GM23338 (cell line): ENCODE measurements around the gene SNRPF. TPM values are rescaled to one million over a fixed set of nuclear protein-coding genes. Genes with fewer than 3 reads are reported as not detected.
A peak's percentile ranks its signal among the peaks of the same experiment; 100 is the strongest.

Experiments
- ATAC-seq: fragments of 200-7000 bp; cut with Tn5 transposase; 3 replicates; pipeline ENCODE4 v1.9.1; 2020
- DNase-seq: peaks from one replicate; pipeline ENCODE4 v3.0.0-alpha.2; 2015; ENCODE audit warnings: low spot score
- H2AFZ ChIP-seq: fragments of 200-600 bp; sonication (generic); 2 replicates; pipeline ENCODE4 v1.8.0; 2016; ENCODE audit warnings: antibody characterized with exemption, mild to moderate bottlenecking, moderate library complexity
- H3F3A ChIP-seq: fragments of 200-600 bp; sonication (generic); replicated peaks from 2 replicates; pipeline ENCODE4 v1.8.0; 2017; ENCODE audit warnings: antibody characterized with exemption, mixed run types, low read depth
- H3K27ac ChIP-seq: fragments of 200-600 bp; sonication (generic); 2 replicates; pipeline ENCODE4 v1.6.1; 2016; ENCODE audit warnings: low read depth
- H3K27me3 ChIP-seq: fragments of 200-600 bp; sonication (generic); 2 replicates; pipeline ENCODE4 v1.8.0; 2016; ENCODE audit warnings: mild to moderate bottlenecking, mixed run types, moderate library complexity; ENCODE audit not compliant: insufficient read depth
- H3K36me3 ChIP-seq: fragments of 200-600 bp; sonication (generic); 2 replicates; pipeline ENCODE4 v1.8.0; 2016; ENCODE audit warnings: mild to moderate bottlenecking; ENCODE audit not compliant: insufficient read depth
- H3K4me1 ChIP-seq: fragments of 200-600 bp; sonication (generic); 2 replicates; pipeline ENCODE4 v1.8.0; 2016; ENCODE audit warnings: mild to moderate bottlenecking, moderate library complexity; ENCODE audit not compliant: insufficient read depth
- H3K4me2 ChIP-seq: fragments of 200-600 bp; sonication (generic); 2 replicates; pipeline ENCODE4 v1.7.1; 2017; ENCODE audit warnings: mixed run types
- H3K4me3 ChIP-seq: fragments of 200-600 bp; sonication (generic); 2 replicates; pipeline ENCODE4 v1.6.1; 2016; ENCODE audit warnings: mixed run types
- H3K79me2 ChIP-seq: fragments of 200-600 bp; sonication (generic); replicated peaks from 2 replicates; pipeline ENCODE4 v1.8.0; 2017; ENCODE audit warnings: mild to moderate bottlenecking; ENCODE audit not compliant: insufficient read depth
- H3K9me2 ChIP-seq: fragments of 200-600 bp; sonication (generic); 2 replicates; pipeline ENCODE4 v1.8.0; 2017; ENCODE audit not compliant: insufficient read depth
- H4K20me1 ChIP-seq: fragments of 200-600 bp; sonication (generic); replicated peaks from 2 replicates; pipeline ENCODE4 v1.8.0; 2017; ENCODE audit warnings: mild to moderate bottlenecking; ENCODE audit not compliant: insufficient read depth
- H3K27ac Mint-ChIP-seq: 2 replicates; pipeline ENCODE4 v1.8.0; 2020; ENCODE audit warnings: inconsistent platforms, mild to moderate bottlenecking, moderate library complexity, mixed read lengths
- H3K27me3 Mint-ChIP-seq: 3 replicates; pipeline ENCODE4 v1.8.0; 2022; ENCODE audit warnings: low read depth, mild to moderate bottlenecking, moderate library complexity, mixed read lengths, inconsistent platforms; ENCODE audit not compliant: insufficient read depth, poor library complexity
- H3K36me3 Mint-ChIP-seq: 3 replicates; pipeline ENCODE4 v1.8.0; 2021; ENCODE audit warnings: low read depth, mild to moderate bottlenecking, inconsistent platforms, moderate library complexity, mixed read lengths
- H3K4me1 Mint-ChIP-seq: 3 replicates; pipeline ENCODE4 v1.8.0; 2020; ENCODE audit warnings: mild to moderate bottlenecking, inconsistent platforms, mixed read lengths
- H3K4me3 Mint-ChIP-seq: 3 replicates; pipeline ENCODE4 v1.8.0; 2021; ENCODE audit warnings: moderate library complexity, mild to moderate bottlenecking, inconsistent platforms, mixed read lengths
- H3K9me3 Mint-ChIP-seq: 3 replicates; pipeline ENCODE4 v1.8.0; 2020; ENCODE audit warnings: moderate library complexity, mild to moderate bottlenecking, inconsistent platforms, mixed read lengths
- CREB1 ChIP-seq: fragments of 250-450 bp; sonication (Bioruptor Pico); IDR thresholded peaks from 2 replicates; pipeline ENCODE4 v1.5.0; 2020; ENCODE audit warnings: low read depth, mild to moderate bottlenecking, moderate library complexity
- CTCF ChIP-seq, 2 experiments: fragments of 200-600 bp in 1 of 2; sonication (generic) in 1 of 2; conservative IDR thresholded peaks; 2 replicates each; pipeline versions ENCODE4 v1.5.1 to v1.6.1; 2016 to 2017; ENCODE audit warnings: antibody characterized with exemption in 2 of 2, low read depth in 2 of 2, mild to moderate bottlenecking in 2 of 2, moderate library complexity in 1 of 2
- ETS1 ChIP-seq: IDR thresholded peaks from 2 replicates; pipeline ENCODE4 v1.6.1; 2016; ENCODE audit warnings: antibody characterized with exemption
- EZH2 ChIP-seq: fragments of 200-600 bp; sonication (generic); IDR thresholded peaks from one replicate; pipeline ENCODE4 v1.8.0; 2017; ENCODE audit warnings: antibody characterized with exemption, mild to moderate bottlenecking, low read depth; ENCODE audit not compliant: unreplicated experiment
- EZH2phosphoT487 ChIP-seq: fragments of 200-600 bp; sonication (generic); IDR thresholded peaks from one replicate; pipeline ENCODE4 v1.8.1; 2018; ENCODE audit warnings: antibody characterized with exemption; ENCODE audit not compliant: unreplicated experiment
- POLR2AphosphoS5 ChIP-seq: IDR thresholded peaks from 2 replicates; pipeline ENCODE4 v1.6.1; 2016; ENCODE audit warnings: antibody characterized with exemption, low read depth
- ZNF114 ChIP-seq: fragments of 250-450 bp; sonication (Bioruptor Pico); IDR thresholded peaks from 2 replicates; pipeline ENCODE4 v1.5.0; 2020; ENCODE audit warnings: mild to moderate bottlenecking, moderate library complexity
- ZNF331 ChIP-seq: fragments of 250-450 bp; sonication (Bioruptor Pico); IDR thresholded peaks from 2 replicates; pipeline ENCODE4 v1.5.0; 2020; ENCODE audit warnings: low read depth, mild to moderate bottlenecking, moderate library complexity
- polyA plus RNA-seq: library from polyadenylated mRNA; unstranded; fragments of >200 nt; fragmentation: Nextera tagmentation; extraction: Ambion mirVana; gene quantifications from 2 replicates; pipeline ENCODE4 v1.2.1, GENCODE V29; 2016
- total RNA-seq: library from RNA; depleted of rRNA; stranded (reverse); fragments of >200 nt; shearing (Covaris generic); gene quantifications from 2 replicates; pipeline ENCODE4 v1.2.3, GENCODE V29; 2014
- TF ChIP-seq, protein P1 (sequence below): IDR thresholded peaks from one replicate; pipeline ENCODE4 v1.6.1; 2018; ENCODE audit warnings: antibody characterized with exemption; ENCODE audit not compliant: unreplicated experiment

The SNRPF gene
- total and polyA plus RNA-seq, 2 experiments from 2014 or later, result 31.1 to 475 TPM

DNA sequence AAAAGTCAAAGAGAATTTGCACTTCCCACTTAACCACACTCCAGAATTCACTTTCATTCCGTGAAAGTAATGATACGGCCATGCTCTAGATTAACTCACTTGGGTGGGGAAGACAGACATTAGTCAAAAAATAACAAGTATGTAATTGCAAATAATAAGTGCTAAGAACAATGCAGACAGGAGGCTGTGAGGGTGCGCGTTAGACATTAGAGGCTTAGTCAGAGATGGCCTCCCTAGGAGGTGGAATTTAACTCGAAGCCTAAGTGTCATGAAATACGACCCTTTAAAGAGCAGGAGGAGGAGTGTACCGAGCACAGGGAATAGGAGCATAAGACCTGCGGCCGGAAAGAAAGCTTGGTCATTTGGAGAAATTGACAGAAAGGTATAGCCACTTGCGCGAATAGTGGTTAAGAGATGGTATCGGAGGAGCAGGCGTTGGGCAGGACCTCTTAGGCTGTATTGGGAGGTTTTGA, 628 bp downstream of the SNRPF start (continued):
- TF ChIP-seq, protein P1, sequence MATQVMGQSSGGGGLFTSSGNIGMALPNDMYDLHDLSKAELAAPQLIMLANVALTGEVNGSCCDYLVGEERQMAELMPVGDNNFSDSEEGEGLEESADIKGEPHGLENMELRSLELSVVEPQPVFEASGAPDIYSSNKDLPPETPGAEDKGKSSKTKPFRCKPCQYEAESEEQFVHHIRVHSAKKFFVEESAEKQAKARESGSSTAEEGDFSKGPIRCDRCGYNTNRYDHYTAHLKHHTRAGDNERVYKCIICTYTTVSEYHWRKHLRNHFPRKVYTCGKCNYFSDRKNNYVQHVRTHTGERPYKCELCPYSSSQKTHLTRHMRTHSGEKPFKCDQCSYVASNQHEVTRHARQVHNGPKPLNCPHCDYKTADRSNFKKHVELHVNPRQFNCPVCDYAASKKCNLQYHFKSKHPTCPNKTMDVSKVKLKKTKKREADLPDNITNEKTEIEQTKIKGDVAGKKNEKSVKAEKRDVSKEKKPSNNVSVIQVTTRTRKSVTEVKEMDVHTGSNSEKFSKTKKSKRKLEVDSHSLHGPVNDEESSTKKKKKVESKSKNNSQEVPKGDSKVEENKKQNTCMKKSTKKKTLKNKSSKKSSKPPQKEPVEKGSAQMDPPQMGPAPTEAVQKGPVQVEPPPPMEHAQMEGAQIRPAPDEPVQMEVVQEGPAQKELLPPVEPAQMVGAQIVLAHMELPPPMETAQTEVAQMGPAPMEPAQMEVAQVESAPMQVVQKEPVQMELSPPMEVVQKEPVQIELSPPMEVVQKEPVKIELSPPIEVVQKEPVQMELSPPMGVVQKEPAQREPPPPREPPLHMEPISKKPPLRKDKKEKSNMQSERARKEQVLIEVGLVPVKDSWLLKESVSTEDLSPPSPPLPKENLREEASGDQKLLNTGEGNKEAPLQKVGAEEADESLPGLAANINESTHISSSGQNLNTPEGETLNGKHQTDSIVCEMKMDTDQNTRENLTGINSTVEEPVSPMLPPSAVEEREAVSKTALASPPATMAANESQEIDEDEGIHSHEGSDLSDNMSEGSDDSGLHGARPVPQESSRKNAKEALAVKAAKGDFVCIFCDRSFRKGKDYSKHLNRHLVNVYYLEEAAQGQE, result no peak
- TF ChIP-seq CREB1 (CRISPR knock-in tag) (no peak), EZH2 (no peak), ZNF114 (CRISPR knock-in tag) (no peak), ETS1 (no peak), CTCF (conservative IDR thresholded peaks at IDR 0.05; ENCODE audit: low read depth in 2 of 2) (no peak), EZH2phosphoT487 (no peak)

GRCh38 chr12:95859947-95860850, 1.4 kb downstream of the SNRPF start:
- Histone ChIP-seq H2AFZ (no peak overlapping the region), H3K36me3 (peaks cover 34% of the 10 kb centered on the region), H3K4me2 (peak overlapping the region; percentile 87), H3K27ac (no peak overlapping the region), H3K4me1 (peaks cover 16% of the 10 kb centered on the region), H4K20me1 (peaks cover 13% of the 10 kb centered on the region), H3K9me2 (no peaks in the 10 kb centered on the region), H3K79me2 (peaks cover 63% of the 10 kb centered on the region), H3K27me3 (no peaks in the 10 kb centered on the region), H3F3A (no peaks in the 10 kb centered on the region), H3K4me3 (peak overlapping the region; percentile 88)
- ATAC-seq, result no peak
- peaks cover 11% of the 10 kb centered on the region for H3K4me1 Mint-ChIP-seq
- peak overlapping the region; percentile 56; the same call in 1 of the 2 replicates for H3K27ac Mint-ChIP-seq
- no peaks in the 10 kb centered on the region for H3K27me3 Mint-ChIP-seq
- H3K9me3 Mint-ChIP-seq, result peaks cover 14% of the 10 kb centered on the region; the same call in 2 of the 3 replicates
- peaks cover 49% of the 10 kb centered on the region for H3K36me3 Mint-ChIP-seq
- no peak overlapping the region; the same call in 2 of the 3 replicates for H3K4me3 Mint-ChIP-seq
- no peak for DNase-seq
- no peak for TF ChIP-seq ETS1
- no peak for TF ChIP-seq EZH2phosphoT487
- no peak for TF ChIP-seq CTCF (conservative IDR thresholded peaks at IDR 0.05; ENCODE audit: low read depth in 2 of 2)
- no peak for TF ChIP-seq ZNF114 (CRISPR knock-in tag)
- no peak for TF ChIP-seq POLR2AphosphoS5
- TF ChIP-seq CREB1 (CRISPR knock-in tag), result no peak
- TF ChIP-seq ZNF331 (CRISPR knock-in tag), result no peak
